Natural killer cell (primary cell): Measurements from ENCODE around the gene ALK. TPM values are rescaled to one million over a fixed set of nuclear protein-coding genes. Genes with fewer than 3 reads are reported as not detected.

Experiments
- ATAC-seq, 3 donors: fragments of 150-1000 bp in 2 of 3; fragments of 200-7000 bp in 1 of 3; cut with Tn5 transposase; 1 replicate in 1 of 3; 2 replicates in 2 of 3; pipeline ENCODE4 v1.10.0; 2021; ENCODE audit warnings: mild to moderate bottlenecking in 2 of 3, moderate library complexity in 2 of 3
- DNase-seq, 2 donors: peaks; one replicate each; pipeline versions ENCODE4 v3.0.0 to v3.0.0-alpha.2; 2013 to 2021; ENCODE audit warnings: mixed read lengths in 1 of 2
- H3K27ac ChIP-seq: one replicate; pipeline ENCODE4 v1.5.1; 2013; ENCODE audit warnings: mild to moderate bottlenecking, low read length
- H3K27me3 ChIP-seq: one replicate; pipeline ENCODE4 v1.6.1; 2013; ENCODE audit warnings: low read length; ENCODE audit not compliant: control insufficient read depth, insufficient read depth
- H3K36me3 ChIP-seq: one replicate; pipeline ENCODE4 v1.6.1; 2013; ENCODE audit warnings: low read length; ENCODE audit not compliant: control insufficient read depth, insufficient read depth
- H3K4me1 ChIP-seq: one replicate; pipeline ENCODE4 v1.6.1; 2013; ENCODE audit warnings: low read length; ENCODE audit not compliant: control insufficient read depth, insufficient read depth
- H3K4me3 ChIP-seq: one replicate; pipeline ENCODE4 v1.5.1; 2013; ENCODE audit warnings: low read length
- H3K9me3 ChIP-seq: one replicate; pipeline ENCODE4 v1.6.1; 2013; ENCODE audit warnings: low read length; ENCODE audit not compliant: control insufficient read depth, insufficient read depth
- H3K27ac Mint-ChIP-seq, 2 donors: one replicate each; pipeline ENCODE4 v1.8.0; 2022; ENCODE audit warnings: mild to moderate bottlenecking in 2 of 2, mixed read lengths in 2 of 2, moderate library complexity in 1 of 2
- H3K27me3 Mint-ChIP-seq, 2 donors: one replicate each; pipeline ENCODE4 v1.8.0; 2022; ENCODE audit warnings: low read depth in 2 of 2, mixed read lengths in 2 of 2
- H3K36me3 Mint-ChIP-seq: one replicate; pipeline ENCODE4 v1.8.0; 2022; ENCODE audit warnings: mixed read lengths
- H3K4me1 Mint-ChIP-seq, 2 donors: one replicate each; pipeline ENCODE4 v1.8.0; 2022; ENCODE audit warnings: mixed read lengths in 2 of 2
- H3K4me3 Mint-ChIP-seq: one replicate; pipeline ENCODE4 v1.8.0; 2022; ENCODE audit warnings: mild to moderate bottlenecking, moderate library complexity, mixed read lengths
- H3K9me3 Mint-ChIP-seq, 2 donors: one replicate each; pipeline ENCODE4 v1.8.0; 2022; ENCODE audit warnings: mixed read lengths in 2 of 2
- CTCF ChIP-seq: fragments of 200-600 bp; IDR thresholded peaks from one replicate; pipeline ENCODE4 v1.8.0; 2022; ENCODE audit warnings: antibody characterized with exemption
- WGBS: methylation state at CpG from one replicate; pipeline ENCODE4 v1.1.7; 2013; ENCODE audit warnings: missing lambda C conversion rate; ENCODE audit not compliant: insufficient coverage; 5-methylcytosine and 5-hydroxymethylcytosine counted together
- intact Hi-C: fragments of 100-400 bp; cut with micrococcal nuclease; formaldehyde crosslinking; loops from one replicate; pipeline ENCODE4 v1.14.2; 2022
- total RNA-seq, 4 donors: library from RNA; stranded (reverse); fragments of 120-200 nt in 1 of 4; gene quantifications; one replicate each; pipeline versions ENCODE4 v1.2.3 to v1.2.4, GENCODE V29; 2013 to 2022

ALK gene
- total RNA-seq, 3 donors from 2014 or later (not counting 1 experiment from before 2014, with no cell fraction given), result not detected

GRCh38 chr2:29522951-29523669, 398.3 kb downstream of the ALK start:
- Histone ChIP-seq H3K9me3 (no peaks in the 10 kb centered on the region), H3K36me3 (no peaks in the 10 kb centered on the region), H3K4me3 (no peak overlapping the region), H3K4me1 (no peaks in the 10 kb centered on the region), H3K27me3 (no peaks in the 10 kb centered on the region), H3K27ac (no peak overlapping the region)
- intact Hi-C loops, result no loop called here
- peaks cover 3 to 19% of the 10 kb centered on the region in 2 donors for H3K27me3 Mint-ChIP-seq
- H3K36me3 Mint-ChIP-seq, result no peaks in the 10 kb centered on the region
- WGBS, result 48% methylated on average over 5 of the region's 5 CpGs
- no peak overlapping the region for H3K27ac Mint-ChIP-seq
- DNase-seq (no peak), ATAC-seq (no peak)
- no peak for TF ChIP-seq CTCF
- no peak overlapping the region for H3K4me3 Mint-ChIP-seq
- peaks cover 0 to 4% of the 10 kb centered on the region in 2 donors for H3K9me3 Mint-ChIP-seq
- H3K4me1 Mint-ChIP-seq, result no peaks in the 10 kb centered on the region

- no peak for TF ChIP-seq CTCF
Observed at GRCh38 chr2:29520001-29520400, 401.4 kb downstream of the ALK start.

GRCh38 chr2:29519338-29519925, 402.0 kb downstream of the ALK start:
- no peak overlapping the region for H3K27ac ChIP-seq
- DNase-seq, result no peak
- Mint-ChIP-seq H3K27me3 (peaks cover 8 to 24% of the 10 kb centered on the region in 2 donors), H3K27ac (no peak overlapping the region), H3K4me1 (no peaks in the 10 kb centered on the region), H3K36me3 (no peaks in the 10 kb centered on the region), H3K9me3 (peaks cover 2 to 3% of the 10 kb centered on the region in 2 donors), H3K4me3 (no peak overlapping the region)
- intact Hi-C loops, result no loop called here
- H3K36me3 ChIP-seq, result no peaks in the 10 kb centered on the region
- WGBS, result 93% methylated on average over 3 of the region's 3 CpGs
- no peaks in the 10 kb centered on the region for H3K27me3 ChIP-seq
- no peak for ATAC-seq
- no peak for TF ChIP-seq CTCF
- H3K4me3 ChIP-seq, result no peak overlapping the region
- H3K9me3 ChIP-seq, result no peaks in the 10 kb centered on the region
- H3K4me1 ChIP-seq, result no peaks in the 10 kb centered on the region

More at GRCh38 chr2:29520001-29520400, 401.4 kb downstream of the ALK start:
- Histone ChIP-seq H3K36me3 (no peaks in the 10 kb centered on the region), H3K4me3 (no peak overlapping the region), H3K27ac (no peak overlapping the region), H3K9me3 (no peaks in the 10 kb centered on the region), H3K4me1 (no peaks in the 10 kb centered on the region), H3K27me3 (no peaks in the 10 kb centered on the region)
- H3K9me3 Mint-ChIP-seq, result peaks cover 0 to 4% of the 10 kb centered on the region in 2 donors
- no peaks in the 10 kb centered on the region for H3K4me1 Mint-ChIP-seq
- no peak overlapping the region for H3K27ac Mint-ChIP-seq
- H3K27me3 Mint-ChIP-seq, result peaks cover 5 to 24% of the 10 kb centered on the region in 2 donors
- DNase-seq (no peak), ATAC-seq (no peak)
- H3K4me3 Mint-ChIP-seq, result no peak overlapping the region
- intact Hi-C loops, result no loop called here
- no peaks in the 10 kb centered on the region for H3K36me3 Mint-ChIP-seq
- WGBS, result 81% methylated on average over 5 of the region's 5 CpGs
